NB4 (cell line): ENCODE results near the gene AQP7.

Source experiments
- DNase-seq: peaks from one replicate; pipeline ENCODE4 v3.0.0; 2010; ENCODE audit warnings: low read depth
- H3K4me3 ChIP-seq: one replicate; pipeline ENCODE4 v1.5.1; 2011; ENCODE audit warnings: mild to moderate bottlenecking, low read depth, low read length, moderate library complexity
- MYC ChIP-seq: IDR thresholded peaks from 2 replicates; pipeline ENCODE4 v1.6.1; 2011; ENCODE audit warnings: low read depth, low read length
- POLR2A ChIP-seq: IDR thresholded peaks from 2 replicates; pipeline ENCODE4 v1.6.1; 2011; ENCODE audit warnings: mild to moderate bottlenecking; ENCODE audit not compliant: insufficient read length; ENCODE audit errors: extremely low read depth
- TF ChIP-seq, protein P1 (sequence below): IDR thresholded peaks from one replicate; pipeline ENCODE4 v1.5.1; 2012; ENCODE audit warnings: low read depth, low read length
- TF ChIP-seq, protein P2 (sequence below): IDR thresholded peaks from 2 replicates; pipeline ENCODE4 v1.6.1; 2011; ENCODE audit warnings: low read depth, low read length

The AQP7 gene

DNA sequence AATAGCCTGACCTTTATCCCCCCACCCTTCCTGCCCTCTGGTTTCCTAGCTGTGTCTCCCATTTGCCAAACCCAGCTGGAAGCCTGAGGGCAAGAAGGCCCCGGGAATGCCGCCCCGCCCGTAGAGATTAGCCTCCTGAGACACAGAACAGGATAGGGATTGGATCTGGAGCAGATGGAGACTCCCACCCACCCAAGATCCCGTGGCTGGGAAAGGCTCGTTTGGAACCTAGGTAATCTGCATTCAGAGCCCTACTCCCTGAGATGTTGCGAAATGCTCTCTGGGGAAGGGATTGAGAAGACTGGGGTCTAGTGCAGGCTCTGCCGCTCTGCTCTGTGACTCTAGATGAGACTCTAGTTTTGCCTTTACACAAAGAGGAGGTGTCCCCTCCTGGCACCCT is 34.1 kb upstream of the AQP7 start:
- H3K4me3 ChIP-seq = no peak overlapping the region
- peak; percentile 71 for DNase-seq
- TF ChIP-seq, protein P1, sequence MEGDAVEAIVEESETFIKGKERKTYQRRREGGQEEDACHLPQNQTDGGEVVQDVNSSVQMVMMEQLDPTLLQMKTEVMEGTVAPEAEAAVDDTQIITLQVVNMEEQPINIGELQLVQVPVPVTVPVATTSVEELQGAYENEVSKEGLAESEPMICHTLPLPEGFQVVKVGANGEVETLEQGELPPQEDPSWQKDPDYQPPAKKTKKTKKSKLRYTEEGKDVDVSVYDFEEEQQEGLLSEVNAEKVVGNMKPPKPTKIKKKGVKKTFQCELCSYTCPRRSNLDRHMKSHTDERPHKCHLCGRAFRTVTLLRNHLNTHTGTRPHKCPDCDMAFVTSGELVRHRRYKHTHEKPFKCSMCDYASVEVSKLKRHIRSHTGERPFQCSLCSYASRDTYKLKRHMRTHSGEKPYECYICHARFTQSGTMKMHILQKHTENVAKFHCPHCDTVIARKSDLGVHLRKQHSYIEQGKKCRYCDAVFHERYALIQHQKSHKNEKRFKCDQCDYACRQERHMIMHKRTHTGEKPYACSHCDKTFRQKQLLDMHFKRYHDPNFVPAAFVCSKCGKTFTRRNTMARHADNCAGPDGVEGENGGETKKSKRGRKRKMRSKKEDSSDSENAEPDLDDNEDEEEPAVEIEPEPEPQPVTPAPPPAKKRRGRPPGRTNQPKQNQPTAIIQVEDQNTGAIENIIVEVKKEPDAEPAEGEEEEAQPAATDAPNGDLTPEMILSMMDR = no peak
- TF ChIP-seq, protein P2, sequence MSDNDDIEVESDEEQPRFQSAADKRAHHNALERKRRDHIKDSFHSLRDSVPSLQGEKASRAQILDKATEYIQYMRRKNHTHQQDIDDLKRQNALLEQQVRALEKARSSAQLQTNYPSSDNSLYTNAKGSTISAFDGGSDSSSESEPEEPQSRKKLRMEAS = no peak
- TF ChIP-seq POLR2A = no peak
- TF ChIP-seq MYC = no peak

DNA sequence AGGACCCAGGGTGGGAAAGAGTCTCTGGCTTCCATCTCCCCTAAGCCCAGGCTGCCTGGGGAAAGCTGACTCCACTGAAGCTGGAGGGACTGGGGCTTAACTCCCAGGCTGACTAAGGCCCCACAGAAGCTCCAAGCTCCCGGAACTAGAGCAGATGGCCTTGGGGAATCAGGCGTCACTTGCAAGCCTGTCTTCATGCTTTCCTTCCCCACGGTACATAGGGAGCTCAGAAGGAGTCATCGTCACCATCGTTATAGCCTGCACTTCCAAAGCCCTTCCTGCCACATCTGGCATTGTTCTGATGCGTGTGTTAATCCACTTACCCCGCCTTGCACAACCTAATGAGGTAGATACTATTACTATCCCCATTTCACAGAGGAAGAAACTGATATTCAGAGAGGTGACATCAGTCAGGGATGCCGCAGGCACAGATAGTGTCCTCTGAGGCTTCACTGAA is 33.5 kb upstream of the AQP7 start:
- H3K4me3 ChIP-seq = no peak overlapping the region
- TF ChIP-seq MYC (no peak), POLR2A (no peak)
- TF ChIP-seq, protein P1 = no peak
- TF ChIP-seq, protein P2 = no peak
- DNase-seq = no peak

DNA sequence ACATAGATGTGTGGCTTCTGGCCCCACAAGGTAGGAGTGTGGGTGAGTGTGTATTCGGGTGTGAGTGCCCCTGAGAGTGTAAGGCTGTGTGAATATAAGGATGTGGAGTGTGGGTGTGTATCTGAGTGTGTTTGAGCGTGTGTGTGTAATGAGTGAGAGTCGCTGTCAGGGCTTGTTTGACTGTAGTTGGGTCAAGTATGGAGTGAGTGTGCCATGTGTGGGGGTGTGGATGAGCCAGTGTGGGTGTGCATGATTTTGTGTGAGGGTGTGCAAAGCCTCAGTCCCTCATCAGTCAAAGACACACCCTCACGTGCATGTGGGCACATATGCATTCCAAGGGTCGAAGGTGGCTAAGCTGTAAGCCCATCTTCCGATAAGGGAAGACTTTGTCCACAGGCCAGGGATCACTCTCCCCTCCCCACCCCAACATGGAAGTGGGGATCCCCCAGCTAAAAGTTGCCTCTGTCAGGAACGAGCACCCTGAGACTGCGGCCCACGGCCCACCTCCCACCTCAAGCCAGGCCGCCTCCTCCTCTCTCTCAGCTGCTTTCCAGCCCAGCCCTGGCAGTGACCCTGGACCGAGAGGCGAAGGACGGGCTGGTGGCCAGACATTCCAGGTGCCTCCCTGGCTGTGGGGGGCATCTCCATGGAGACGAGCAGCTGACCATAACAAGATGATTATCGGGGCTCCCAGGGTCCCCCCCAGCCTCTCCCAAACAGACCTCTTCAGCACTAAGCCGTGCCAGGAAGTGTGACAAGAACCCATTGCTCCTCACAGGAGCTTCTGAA is 32.1 kb upstream of the AQP7 start:
- no peak for DNase-seq
- TF ChIP-seq, protein P2 = no peak
- H3K4me3 ChIP-seq = no peak overlapping the region

DNA sequence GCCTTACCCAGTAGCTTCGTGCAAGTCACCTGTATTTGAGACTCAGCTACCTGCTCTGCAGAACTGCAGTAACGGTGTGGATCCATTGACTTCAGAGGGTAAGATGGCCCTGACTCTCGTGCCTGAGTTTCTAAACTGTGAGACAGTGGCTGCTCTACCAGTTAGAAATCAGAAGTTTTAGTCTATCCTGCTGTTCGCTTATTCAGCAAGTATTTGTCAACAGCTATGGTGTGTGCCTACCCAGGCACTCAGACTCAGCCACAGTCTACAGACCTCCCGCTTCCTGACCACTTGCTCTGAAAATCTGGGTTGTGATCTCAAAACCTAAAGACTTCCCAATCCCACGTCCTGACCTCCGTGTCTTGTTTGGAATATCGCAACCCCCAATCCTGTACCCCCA is 31.5 kb upstream of the AQP7 start:
- no peak for DNase-seq
- H3K4me3 ChIP-seq = no peak overlapping the region
- no peak for TF ChIP-seq POLR2A

DNA sequence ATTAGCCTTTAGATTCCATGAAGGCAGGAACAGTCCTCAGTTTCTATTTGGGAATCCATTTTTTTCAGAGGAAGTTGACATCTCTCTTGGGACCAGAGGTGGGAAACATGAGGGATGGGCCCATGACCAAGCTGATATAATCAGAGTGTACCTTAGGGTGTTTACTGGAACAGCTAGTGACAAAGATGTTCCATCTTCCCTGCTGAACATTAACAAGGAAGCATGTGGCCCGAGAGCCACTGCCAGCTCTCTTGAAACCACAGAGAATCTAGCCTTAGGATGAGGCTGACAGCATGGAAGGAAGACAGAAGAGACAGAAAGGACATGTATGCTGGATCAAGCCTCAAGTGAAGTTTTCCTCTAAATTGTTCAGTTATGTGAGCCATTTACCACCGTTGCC is 29.1 kb upstream of the AQP7 start:
- H3K4me3 ChIP-seq = no peak overlapping the region
- TF ChIP-seq POLR2A = no peak
- TF ChIP-seq, protein P2 = no peak
- no peak for TF ChIP-seq MYC
- TF ChIP-seq, protein P1 = no peak
- no peak for DNase-seq

DNA sequence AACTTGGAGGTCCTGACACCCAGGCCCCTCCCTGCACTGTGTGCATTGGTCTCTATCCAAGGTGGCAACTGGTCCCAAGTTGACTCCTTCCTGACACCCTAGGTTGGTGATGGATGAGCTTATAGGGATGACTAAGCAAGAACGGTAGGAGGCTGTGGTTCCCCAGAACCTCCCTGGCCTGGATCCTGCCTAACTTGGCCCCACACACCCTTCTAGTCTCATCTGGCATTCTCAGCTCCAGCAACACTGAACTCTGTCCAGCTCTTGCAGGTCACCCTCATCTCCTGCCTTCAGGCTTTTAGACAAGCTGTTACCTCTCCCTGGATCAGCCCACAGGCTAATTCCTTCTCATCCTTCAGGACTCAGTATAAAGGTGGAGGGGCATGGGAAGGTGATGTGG is 28.6 kb upstream of the AQP7 start:
- TF ChIP-seq, protein P2 = no peak
- TF ChIP-seq, protein P1 = no peak
- TF ChIP-seq MYC (no peak), POLR2A (no peak)
- DNase-seq = no peak
- no peak overlapping the region for H3K4me3 ChIP-seq
